HG02852 (cell line): ENCODE measurements around the gene ERFE.

ENCODE experiments used
- ATAC-seq: cut with Tn5 transposase; IDR thresholded peaks from one replicate; pipeline ENCODE4 v1.9.1; 2021; ENCODE audit warnings: mild to moderate bottlenecking, moderate library complexity; ENCODE audit not compliant: unreplicated experiment

ERFE gene

DNA sequence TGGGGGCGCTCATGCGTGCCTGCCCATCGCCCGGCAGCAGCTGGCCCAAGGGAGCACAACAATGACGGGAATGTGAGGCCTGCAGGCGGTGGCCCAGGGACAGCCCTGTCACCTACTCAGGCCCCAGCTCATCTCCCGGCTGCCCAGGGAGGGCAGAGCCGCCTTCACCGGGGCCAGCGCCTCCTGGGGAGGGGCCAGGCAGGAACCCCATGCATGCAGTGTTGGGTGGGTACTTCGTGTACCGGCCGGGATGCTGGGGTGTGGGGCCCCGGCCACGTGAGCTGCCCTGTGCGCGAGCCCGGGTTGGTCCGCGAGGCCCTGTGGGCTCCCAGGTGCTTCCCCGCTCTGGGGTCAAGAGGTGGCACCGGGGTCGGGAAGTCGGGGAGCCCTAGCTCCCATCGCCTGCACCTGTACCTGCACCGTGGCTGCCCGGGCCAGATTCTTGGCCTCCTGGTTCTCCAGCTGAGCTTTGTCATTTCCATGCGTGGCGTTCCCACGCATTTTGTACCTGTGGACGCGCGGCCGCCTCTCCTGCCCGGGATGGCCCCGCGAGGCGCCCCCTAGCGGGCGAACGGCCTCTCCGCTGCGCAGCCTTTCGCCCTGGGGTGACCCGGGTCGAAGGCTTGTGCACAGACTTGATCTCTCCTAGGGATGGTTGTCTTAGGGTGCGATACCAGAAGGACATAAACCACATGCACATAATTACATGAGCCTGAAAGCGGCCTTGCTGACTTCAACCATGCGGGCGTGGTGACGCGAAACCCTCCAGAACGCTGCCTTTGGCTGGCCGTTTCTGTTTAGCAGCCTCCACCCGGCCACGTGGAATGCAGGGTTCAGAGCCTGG is 19.4 kb upstream of the ERFE start:
- no peak for ATAC-seq

DNA sequence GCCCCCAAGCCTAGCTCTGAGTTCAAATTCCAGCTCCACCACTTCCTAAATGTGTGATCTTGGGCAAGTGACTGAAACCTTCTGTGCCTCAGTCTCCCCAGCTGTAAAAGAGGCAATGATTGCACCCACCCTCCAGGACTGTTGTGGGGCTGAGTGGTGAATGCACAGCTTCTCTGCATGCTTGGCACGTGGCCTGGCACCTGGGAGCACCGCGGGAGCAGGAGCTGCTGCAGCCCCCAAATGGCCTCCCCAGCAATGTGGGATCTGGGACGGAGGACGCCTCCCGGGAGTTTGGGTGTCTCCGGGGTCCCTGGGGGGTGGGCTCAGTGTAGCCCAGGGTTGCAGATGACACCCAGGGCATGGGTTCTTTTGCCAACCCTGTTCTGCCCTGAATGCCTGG is 18.7 kb upstream of the ERFE start:
- no peak for ATAC-seq

DNA sequence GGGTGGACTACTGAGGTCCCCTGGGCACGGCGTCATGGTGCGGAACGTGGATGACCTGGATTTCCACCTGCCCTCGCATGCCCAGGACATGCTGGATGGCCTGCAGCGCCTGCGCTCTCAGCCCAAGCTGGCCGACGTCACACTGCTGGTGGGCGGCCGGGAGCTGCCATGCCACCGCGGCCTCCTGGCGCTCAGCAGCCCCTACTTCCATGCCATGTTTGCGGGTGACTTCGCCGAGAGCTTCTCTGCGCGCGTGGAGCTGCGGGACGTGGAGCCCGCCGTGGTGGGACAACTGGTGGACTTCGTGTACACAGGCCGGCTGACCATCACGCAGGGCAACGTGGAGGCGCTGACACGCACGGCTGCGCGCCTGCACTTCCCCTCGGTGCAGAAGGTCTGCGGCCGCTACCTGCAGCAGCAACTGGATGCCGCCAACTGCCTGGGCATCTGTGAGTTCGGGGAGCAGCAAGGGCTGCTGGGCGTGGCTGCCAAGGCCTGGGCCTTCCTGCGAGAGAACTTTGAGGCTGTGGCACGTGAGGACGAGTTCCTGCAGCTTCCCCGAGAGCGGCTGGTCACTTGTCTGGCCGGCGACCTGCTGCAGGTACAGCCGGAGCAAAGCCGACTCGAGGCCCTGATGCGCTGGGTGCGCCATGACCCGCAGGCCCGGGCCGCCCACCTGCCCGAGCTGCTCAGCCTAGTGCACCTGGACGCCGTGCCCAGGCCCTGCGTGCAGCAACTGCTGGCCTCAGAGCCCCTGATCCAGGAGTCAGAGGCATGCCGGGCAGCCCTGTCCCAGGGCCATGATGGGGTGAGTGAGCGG is 17.8 kb upstream of the ERFE start:
- no peak for ATAC-seq

DNA sequence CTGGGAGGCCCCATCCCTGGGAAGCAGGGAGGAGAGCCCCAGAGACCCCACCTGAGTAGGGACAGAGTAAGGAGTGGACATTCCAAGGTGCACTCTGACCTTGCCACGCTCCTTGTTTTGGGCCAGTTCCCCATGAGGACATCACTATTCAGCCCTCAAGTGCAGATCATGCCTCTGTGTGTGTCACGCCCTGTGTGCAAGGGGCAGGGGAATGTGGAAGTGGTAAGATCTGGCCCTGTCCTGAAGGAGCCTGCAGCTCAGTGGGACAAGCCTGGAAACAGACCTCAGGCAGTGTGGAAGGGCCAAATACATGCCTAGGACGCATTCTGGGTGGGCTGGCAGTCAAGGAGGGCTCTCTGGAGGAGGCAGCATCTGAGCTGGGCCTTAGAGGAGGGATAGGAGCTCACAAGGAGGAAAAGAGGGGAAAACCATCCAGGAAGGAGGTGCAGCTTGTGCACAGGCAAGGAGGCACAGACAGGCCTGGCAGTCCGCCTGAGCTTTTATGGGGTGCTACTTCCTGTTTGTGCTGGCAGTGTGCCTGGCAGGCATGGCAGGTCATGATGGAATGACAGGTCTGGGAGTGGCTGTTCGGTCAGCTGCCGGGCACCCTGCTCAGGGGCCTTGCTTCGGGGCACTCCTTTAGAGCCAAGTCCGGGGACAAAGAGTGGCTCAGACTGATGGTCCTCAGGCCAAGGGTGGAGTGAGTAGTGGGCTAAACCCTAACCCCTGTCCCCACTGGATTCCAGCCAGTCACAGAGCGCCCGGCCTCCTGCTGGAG is 17.0 kb upstream of the ERFE start:
- ATAC-seq = no peak

DNA sequence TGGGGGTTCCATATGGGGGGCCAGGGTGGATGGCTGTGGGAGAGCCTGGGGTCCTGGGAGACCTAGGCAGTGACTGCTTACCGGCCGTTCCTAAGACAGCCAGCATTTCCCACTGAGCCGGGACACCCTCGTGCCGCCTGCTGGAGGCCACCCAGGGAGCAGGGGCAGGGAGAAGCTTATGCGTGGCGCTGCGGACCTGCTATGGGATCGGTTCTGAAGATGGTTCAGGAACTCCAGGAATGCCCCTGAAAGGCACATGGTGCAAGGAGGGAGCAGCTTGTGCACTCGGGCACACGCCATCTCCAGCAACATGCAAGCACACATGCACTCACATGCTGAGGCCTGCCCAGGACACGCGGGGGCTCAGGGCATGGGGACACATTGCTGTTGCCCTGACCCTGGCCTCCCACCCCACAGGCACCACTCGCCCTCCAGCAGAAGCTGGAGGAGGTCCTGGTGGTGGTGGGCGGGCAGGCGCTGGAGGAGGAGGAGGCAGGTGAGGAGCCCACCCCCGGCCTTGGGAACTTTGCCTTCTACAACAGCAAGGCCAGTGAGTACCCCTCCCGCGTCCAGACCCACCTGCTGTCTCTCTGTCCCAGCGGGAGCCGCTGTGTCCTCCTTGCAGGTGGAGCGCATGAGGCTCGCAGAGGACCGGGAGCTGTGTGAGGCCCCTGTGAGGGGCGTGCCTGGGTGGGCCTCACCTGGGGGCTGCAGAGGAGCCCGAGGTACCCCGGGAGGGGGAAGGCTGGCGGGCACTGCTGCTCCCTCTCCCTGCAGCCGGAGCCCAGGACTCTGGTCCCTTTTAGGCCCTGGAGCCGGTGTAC is 16.2 kb upstream of the ERFE start:
- ATAC-seq = no peak

DNA sequence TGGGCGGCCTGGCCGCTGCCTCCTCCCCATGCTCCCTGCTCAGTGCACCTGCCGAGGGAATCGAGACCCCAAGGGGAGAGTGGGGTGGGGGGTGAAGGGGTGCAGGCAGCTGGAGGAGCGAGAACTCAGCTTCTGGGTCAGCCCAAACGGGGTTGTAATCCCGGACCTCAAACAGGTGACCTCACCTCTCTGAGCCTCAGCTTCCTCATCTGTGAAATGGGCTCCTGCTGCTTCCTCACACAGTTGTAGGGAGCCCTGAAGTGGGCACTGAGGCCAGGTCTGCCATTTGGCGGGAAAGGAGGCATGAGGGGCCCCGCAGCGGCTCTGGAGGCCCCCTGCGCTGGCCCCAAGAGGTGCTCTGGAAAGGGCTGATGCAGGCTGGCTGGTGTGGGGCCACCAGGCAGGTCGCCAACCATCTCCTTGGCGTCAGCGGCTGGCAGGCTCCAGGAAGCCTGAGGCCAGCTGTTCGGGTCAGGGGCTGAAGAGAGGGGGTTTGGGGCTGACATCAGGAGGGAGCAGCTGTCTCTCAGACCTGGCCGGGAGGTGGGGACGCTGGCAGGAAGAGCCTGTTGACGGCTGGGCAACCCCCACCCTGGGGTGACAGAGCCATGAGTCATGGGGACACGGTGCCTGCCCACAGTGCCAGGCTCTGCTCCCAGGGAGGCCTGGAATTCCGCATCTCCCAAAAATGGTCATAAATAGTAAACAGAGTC is 15.4 kb upstream of the ERFE start:
- ATAC-seq = no peak

DNA sequence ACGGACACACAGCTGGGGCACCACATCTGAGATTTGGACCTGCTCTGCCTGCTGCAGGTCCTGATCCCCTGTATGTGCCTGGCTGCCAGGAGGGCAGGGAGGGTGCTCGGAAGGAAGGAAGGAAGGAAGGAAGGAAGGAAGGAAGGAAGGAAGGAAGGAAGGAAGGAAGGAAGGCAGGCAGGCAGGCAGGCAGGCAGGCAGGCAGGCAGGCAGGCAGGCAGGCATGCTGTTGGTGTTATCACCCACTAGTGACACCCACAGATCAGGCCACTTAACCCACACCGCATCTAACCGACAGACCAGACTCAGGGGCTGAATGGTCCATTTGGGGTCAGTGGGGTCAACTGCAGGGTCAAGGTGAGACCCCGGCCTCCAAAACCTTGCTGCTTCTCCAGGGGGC is 14.5 kb upstream of the ERFE start:
- no peak for ATAC-seq

DNA sequence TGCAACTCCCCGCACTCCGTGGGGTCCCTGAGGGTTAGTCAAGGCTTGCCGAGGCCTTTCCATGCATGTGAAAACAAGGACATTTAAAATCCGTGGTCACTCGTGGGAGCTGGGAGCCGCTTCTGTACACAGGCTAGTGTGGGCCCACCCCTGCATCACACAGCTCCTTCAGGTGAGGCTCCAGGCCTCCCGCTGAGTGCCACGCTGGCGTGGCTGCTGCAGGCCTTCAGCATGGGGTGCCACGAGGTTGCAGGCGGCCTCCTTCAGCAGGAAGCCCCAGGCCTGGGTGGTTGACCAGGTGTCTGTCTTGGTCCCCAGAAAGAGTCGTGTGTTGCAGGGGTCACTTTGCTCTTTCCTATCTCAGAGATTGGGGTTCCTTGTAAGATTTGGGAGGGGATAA is 13.7 kb upstream of the ERFE start:
- no peak for ATAC-seq

DNA sequence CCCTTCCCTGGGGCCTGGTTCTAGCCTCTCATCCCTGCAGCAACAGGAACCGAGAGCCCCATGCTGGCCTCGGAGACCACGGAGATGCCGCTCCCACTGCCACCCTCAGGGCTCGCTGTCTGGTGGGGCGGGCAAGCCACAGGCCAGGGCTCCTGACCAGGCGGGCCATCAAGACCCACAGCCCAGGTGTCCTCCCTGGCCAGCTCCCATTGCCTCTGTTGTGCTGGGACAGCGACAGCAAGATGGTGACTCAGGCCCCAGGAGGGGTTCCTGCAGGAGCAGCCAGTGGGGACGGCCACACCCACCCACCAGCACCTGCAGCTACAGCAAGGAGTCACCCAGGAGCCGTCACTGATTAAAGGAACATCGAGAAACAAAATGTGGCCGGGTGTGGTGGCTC is 12.9 kb upstream of the ERFE start:
- no peak for ATAC-seq

DNA sequence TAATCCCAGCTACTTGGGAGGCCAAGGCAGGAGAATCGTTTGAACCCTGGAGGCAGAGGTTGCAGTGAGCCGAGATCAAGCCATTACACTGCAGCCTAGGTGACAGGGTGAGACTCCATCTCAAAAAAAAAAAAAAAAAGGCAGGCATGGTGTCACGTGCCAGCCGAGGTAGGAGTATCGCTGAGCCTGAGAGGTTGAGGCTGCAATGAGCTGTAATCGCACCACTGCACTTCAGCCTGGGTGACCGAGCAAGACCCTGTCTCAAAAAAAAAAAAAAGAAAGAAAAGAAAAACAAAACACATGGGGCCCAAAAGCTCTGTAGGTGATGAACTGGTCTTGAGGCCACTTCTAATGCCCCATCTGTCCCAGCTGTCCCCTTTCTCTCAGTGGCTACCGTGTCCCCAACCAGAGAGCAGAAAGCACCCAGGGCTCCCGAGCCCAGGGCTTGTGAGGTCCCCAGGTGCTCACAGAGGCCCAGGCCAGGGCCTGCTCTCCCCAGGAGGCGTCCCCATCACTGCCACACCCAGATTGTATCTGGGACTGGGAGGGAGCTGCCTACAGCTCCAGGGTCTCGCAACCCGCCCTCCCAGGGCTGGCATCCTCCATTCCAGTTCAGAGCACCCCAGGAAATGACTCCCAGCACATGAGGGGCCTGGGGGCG is 11.8 kb upstream of the ERFE start:
- ATAC-seq = no peak

DNA sequence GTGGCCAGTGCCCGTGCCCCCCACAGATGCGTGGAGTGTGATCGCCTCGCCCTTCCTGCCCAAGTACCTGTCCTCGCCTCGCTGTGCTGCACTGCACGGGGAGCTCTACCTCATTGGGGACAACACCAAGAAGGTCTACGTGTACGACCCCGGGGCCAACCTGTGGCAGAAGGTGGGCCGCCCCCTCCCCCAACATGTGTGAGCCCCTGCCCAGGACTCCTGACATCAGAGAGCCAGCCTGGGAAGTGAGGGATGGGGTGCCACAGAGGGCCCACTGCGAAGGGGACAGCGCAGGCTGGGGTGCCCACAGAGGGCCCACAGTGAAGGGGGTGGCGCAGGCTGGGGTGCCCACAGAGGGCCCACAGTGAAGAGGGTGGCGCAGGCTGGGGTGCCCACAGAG is 9.8 kb upstream of the ERFE start:
- ATAC-seq = no peak

DNA sequence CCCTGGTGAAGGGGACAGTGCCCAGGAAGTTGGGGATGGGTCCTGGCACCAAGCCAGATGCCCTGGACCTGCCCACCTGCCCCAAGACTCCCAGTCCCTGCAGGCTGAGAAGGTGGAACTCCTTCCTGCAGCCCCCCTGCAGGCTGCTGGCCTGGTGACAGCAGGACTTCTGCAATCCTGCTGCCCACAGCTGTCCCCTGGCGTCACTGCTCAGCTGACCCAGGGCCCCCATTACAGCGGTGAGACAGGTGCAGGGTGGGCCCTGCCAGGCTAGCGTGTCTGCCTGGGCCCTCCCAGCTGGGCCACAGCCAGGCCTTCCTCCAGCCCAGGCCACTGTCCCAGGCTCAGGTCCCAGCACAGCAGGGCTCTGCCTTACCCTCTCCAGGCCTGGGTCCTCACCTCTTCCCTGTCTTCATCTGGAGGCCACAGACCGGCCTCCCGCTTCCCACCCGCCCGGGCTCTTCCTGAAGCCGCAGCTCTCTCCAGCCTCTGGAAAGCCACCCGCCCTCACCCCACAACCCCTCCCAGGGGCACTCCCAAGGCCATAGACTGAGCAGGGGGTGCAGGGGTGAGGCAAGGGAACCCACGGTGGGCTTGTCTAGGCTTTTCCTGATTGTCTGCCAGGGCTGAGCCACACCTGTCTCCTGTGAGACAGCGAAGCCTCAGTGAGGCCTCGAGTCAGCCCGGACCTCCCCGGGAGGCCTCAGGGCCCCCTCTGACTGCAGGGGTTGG is 8.8 kb upstream of the ERFE start:
- no peak for ATAC-seq

DNA sequence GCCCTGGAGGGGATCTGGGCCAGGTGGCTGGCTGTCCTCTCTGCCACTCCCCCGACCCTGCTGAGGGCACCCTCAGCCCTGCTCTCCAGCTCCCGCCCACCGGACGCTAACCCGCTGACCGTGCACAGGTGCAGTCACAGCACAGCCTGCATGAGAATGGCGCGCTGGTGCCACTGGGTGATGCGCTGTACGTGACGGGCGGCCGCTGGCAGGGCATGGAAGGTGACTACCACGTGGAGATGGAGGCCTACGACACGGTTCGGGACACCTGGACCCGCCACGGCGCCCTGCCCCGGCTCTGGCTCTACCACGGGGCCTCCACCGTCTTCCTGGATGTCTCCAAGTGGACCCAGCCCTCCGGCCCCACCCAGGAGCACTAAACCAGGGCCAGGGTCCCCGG is 8.1 kb upstream of the ERFE start:
- no peak for ATAC-seq

DNA sequence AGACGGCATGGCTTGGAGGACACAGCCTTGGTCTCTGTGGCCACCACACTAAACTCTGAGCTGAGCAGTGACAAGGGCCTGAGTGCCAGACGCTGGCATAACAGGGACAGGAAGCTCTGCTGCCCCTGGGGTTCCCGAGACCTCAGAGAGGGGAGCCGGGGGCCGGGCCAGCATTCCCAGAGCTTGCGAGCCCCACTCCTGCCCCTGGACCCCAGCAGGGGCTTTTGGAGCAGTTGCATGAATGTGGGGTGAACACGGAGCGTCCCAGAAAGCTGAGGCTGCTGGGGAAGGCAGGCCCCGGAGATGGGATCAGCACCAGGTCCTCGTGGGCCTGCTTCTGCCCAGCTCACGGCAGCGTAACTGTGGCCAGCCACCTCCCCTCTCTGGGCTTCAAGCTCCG is 7.6 kb upstream of the ERFE start:
- no peak for ATAC-seq

DNA sequence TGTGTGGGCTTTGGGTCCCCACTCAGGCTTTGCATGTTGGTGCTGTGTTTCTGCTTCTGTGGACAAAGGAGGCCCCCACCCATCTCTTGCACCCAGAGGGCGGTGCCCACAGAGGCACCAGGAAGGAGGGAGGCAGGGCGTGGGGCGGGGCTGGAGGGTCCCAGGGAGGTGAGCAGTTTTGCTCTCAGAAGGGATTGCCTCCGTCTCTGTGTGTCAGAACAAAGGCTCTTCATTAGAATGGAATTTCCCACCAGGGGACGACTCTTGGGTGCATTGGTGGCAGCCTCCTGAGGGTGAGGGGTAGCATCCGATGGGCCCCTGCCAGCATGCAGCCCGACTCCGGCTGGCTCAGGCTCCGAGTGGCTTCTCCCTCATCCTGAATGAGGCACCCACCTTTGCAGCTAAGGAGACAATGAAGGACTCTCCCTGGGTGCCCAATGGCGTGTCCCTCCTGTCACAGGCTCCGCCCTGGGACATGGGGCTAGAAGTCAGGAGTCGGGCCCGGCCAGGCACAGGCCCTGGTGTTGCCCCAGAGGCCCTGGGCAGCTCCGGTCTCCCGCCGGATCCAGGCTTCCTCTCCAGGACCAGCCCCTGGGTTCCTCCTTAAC is 7.0 kb upstream of the ERFE start:
- ATAC-seq = no peak

DNA sequence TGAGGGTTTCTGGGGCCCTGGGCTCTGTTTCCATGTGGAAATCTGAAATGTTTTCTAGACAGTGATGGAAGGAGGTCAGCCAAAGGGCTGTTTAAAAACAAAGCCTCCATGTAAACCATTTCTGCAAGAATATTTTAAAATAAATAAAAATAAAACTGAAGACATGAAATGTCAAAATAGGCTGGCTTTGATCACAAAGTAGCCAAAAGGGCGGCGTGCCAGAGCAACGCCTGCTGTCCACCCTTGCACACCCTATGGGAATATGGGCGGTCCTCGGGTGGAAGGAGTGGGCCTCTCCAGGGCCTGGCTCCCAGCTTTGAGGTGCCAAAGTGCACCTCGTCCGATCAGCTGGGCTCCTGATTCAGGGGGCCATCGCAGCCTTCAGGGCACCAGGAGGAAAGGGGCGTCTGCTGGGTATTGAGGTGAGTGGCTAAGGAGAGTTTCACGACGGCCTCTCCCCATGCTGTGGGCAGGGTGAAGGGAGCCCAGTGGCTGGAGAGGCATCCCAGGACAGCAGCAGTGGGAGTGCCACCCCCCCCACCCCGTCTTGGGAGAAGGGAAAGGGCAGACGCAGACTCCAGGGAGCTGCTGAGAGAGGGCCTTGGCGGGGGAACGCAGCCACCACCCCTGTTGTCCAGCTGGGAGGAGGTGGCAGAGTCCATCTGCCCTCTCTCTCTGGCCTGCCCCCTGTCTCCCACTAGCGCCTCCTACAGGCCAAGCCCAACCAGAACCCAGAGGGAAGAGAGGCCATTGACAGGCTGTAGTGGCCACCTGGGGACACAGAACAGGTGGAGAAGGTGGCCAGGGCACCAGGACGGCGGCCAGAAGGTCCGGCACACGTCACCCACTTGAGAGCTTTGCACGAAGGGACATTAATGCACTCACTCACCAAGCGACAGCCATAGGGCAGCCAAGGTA is 5.7 kb upstream of the ERFE start:
- no peak for ATAC-seq

DNA sequence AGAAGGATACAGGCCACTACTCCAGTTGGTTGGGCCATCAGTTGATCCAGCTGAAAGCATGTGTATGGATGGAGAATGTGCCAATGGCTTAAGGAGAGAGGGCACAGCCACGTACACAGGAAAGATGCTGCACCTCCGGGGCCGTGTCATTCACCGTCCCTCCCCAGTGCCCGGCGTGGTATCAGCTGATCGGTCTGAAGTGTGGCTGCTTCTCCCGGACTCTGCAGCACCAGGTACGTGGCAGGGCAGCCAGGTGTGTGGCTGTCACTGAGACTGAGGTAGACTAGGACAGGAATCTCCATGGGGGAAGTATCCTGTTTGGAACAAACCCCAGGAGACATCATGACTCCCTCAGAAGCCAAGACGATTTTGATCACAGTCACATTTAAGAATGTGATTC is 4.2 kb upstream of the ERFE start:
- ATAC-seq = no peak
